ENCODE measurements around the gene SPRR5.

GRCh38 chr1:152951711-152952110 is 4.7 kb downstream of the SPRR5 start:
- TF ChIP-seq CTCF (IDR thresholded peaks at IDR 0.05), result no peak
- no peak for TF ChIP-seq POLR2A (IDR thresholded peaks at IDR 0.05)
